Sigmoid colon (tissue), 4 donors: ENCODE measurements around the gene HDHD2.

Experiments
- CTCF ChIP-seq, 4 experiments: fragments of 450-650 bp in 3 of 4; fragments of 200-600 bp in 1 of 4; IDR thresholded peaks; one replicate each; pipeline ENCODE4 v1.5.1; 2016 to 2019; ENCODE audit warnings: antibody characterized with exemption in 4 of 4, mild to moderate bottlenecking in 3 of 4, moderate library complexity in 2 of 4
- EP300 ChIP-seq, 4 donors: sonication (generic); formaldehyde crosslinking; IDR thresholded peaks; one replicate each; pipeline ENCODE4 v1.6.1; 2017; ENCODE audit warnings: antibody characterized with exemption in 4 of 4
- POLR2A ChIP-seq, 2 donors: fragments of 450-650 bp; IDR thresholded peaks; one replicate each; pipeline ENCODE4 v1.6.1; 2016; ENCODE audit warnings: antibody characterized with exemption in 2 of 2, mild to moderate bottlenecking in 2 of 2, moderate library complexity in 2 of 2
- POLR2AphosphoS5 ChIP-seq, 4 donors: sonication (generic); formaldehyde crosslinking; IDR thresholded peaks; one replicate each; pipeline ENCODE4 v1.6.1; 2017; ENCODE audit warnings: antibody characterized with exemption in 4 of 4

- TF ChIP-seq CTCF (IDR thresholded peaks at IDR 0.05) (no peak), EP300 (IDR thresholded peaks at IDR 0.05) (no peak), POLR2A (IDR thresholded peaks at IDR 0.05) (no peak), POLR2AphosphoS5 (IDR thresholded peaks at IDR 0.05) (no peak)
Observed at GRCh38 chr18:47113796-47114540, 36.3 kb downstream of the HDHD2 start.
